DOHH2 (cell line): ENCODE measurements around the gene FNDC5.

Source experiments
- H3F3A ChIP-seq: fragments of 200-600 bp; sonication (generic), shearing (Covaris generic); 2 replicates; pipeline ENCODE4 v1.6.0; 2016; ENCODE audit warnings: antibody characterized with exemption, mild to moderate bottlenecking; ENCODE audit not compliant: control insufficient read depth, insufficient read depth
- H3K27ac ChIP-seq: fragments of 200-600 bp; sonication (generic); 2 replicates; pipeline ENCODE4 v1.5.1; 2014; ENCODE audit warnings: low read depth, mild to moderate bottlenecking, low read length, moderate library complexity
- H3K27me3 ChIP-seq: fragments of 200-600 bp; sonication (generic); 2 replicates; pipeline ENCODE4 v1.6.1; 2014; ENCODE audit warnings: mild to moderate bottlenecking, low read length, mixed read lengths; ENCODE audit not compliant: control insufficient read depth
- H3K36me3 ChIP-seq: fragments of 200-600 bp; sonication (generic); 2 replicates; pipeline ENCODE4 v1.6.1; 2014; ENCODE audit warnings: mild to moderate bottlenecking, low read length, moderate library complexity, mixed read lengths; ENCODE audit not compliant: control insufficient read depth
- H3K4me1 ChIP-seq: fragments of 200-600 bp; sonication (generic); 2 replicates; pipeline ENCODE4 v1.6.1; 2014; ENCODE audit warnings: mild to moderate bottlenecking, low read length, mixed read lengths; ENCODE audit not compliant: control insufficient read depth
- H3K4me2 ChIP-seq: fragments of 200-600 bp; sonication (generic); 2 replicates; pipeline ENCODE4 v1.6.0; 2014; ENCODE audit warnings: mild to moderate bottlenecking, low read length, moderate library complexity
- H3K4me3 ChIP-seq: fragments of 200-600 bp; sonication (generic); 2 replicates; pipeline ENCODE4 v1.5.1; 2014; ENCODE audit warnings: mild to moderate bottlenecking, low read length, mixed read lengths
- H3K79me2 ChIP-seq: fragments of 200-600 bp; sonication (generic); 2 replicates; pipeline ENCODE4 v1.6.1; 2014; ENCODE audit warnings: mild to moderate bottlenecking, low read length, mixed read lengths; ENCODE audit not compliant: control insufficient read depth
- H3K9me2 ChIP-seq: fragments of 200-600 bp; sonication (generic); replicated peaks from 2 replicates; pipeline ENCODE4 v1.6.1; 2014; ENCODE audit warnings: mild to moderate bottlenecking, low read length, mixed read lengths; ENCODE audit not compliant: control insufficient read depth
- H3K9me3 ChIP-seq: fragments of 200-600 bp; sonication (generic); 2 replicates; pipeline ENCODE4 v1.6.1; 2014; ENCODE audit warnings: antibody characterized with exemption, low read length, mixed read lengths; ENCODE audit not compliant: control insufficient read depth, insufficient read depth
- H4K20me1 ChIP-seq: fragments of 200-600 bp; sonication (generic); 2 replicates; pipeline ENCODE4 v1.6.0; 2014; ENCODE audit warnings: low read depth, mild to moderate bottlenecking, antibody characterized with exemption, low read length, moderate library complexity; ENCODE audit not compliant: control insufficient read depth, insufficient read depth
- CTCF ChIP-seq: fragments of 200-600 bp; sonication (generic); IDR thresholded peaks from one replicate; pipeline ENCODE4 v1.5.1; 2014; ENCODE audit warnings: antibody characterized with exemption, mild to moderate bottlenecking, low read depth, low read length; ENCODE audit not compliant: poor library complexity, severe bottlenecking
- EZH2phosphoT487 ChIP-seq: fragments of 200-600 bp; sonication (generic); IDR thresholded peaks from 2 replicates; pipeline ENCODE4 v1.6.1; 2017; ENCODE audit warnings: borderline replicate concordance, mild to moderate bottlenecking, antibody characterized with exemption, low read length, moderate library complexity, mixed read lengths

The FNDC5 gene

DNA sequence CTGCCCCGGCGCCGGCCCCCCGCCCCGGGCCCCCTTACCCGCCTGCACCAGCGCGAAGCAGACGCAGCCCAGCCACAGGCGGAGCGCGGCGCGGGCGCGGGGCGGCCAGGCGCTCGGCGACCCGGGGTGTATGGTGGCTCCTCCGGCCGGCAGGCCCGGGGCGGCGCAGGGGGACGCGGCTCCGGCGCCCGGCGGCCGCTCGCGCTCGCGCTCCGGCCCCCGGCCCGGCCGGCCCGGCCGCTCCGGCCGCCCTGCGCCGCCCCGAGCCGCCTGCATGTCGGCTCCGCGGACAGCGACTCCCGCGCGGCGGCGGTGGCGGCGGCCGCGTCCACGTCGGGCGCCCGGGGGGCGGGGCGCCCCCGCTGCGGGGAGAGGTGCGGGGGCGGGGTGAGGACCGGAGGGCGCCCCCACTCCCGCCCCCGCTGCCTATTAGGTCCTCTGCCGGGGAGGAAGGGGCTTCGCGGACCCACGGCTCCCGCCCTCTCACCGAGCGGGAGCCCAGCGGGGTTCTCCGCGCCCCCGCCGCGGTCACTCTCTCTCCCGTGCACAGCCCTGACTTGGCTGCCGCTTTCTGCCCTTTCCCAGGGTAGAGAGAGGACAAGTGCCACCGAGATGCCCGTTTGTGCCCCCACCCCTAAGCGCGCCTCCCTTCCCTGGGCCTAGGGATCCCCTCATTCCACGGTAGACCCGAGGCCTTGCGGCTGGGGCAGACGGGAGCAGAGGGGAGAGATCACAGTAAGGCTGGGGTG lies at the start of gene FNDC5:
FNDC5 (minus strand) TSS at position 298 of the 749 bp plus-strand sequence.
- peak within 1 kb of the TSS; percentile 30; the same call in 1 of the 2 replicates for H3K4me2 ChIP-seq
- H3K4me3 ChIP-seq, result no peak within 1 kb of the TSS

GRCh38 chr1:32919811-32920733 lies 49.4 kb upstream of the FNDC5 start:
- no peaks in the 10 kb centered on the region for H3F3A ChIP-seq
- no peak overlapping the region for H3K27ac ChIP-seq
- no peaks in the 10 kb centered on the region for H3K4me1 ChIP-seq
- no peaks in the 10 kb centered on the region for H4K20me1 ChIP-seq
- TF ChIP-seq EZH2phosphoT487 (no peak), CTCF (no peak)
- peaks cover 35% of the 10 kb centered on the region for H3K27me3 ChIP-seq
- no peaks in the 10 kb centered on the region for H3K79me2 ChIP-seq
- H3K4me2 ChIP-seq, result no peak overlapping the region
- H3K9me2 ChIP-seq, result no peaks in the 10 kb centered on the region
- H3K4me3 ChIP-seq, result no peak overlapping the region
- no peaks in the 10 kb centered on the region for H3K9me3 ChIP-seq
- no peaks in the 10 kb centered on the region for H3K36me3 ChIP-seq

More for the DNA sequence above, at the start of gene FNDC5:
- Histone ChIP-seq H3K36me3 (no peaks in the 10 kb centered on the region), H3K27me3 (peaks cover 26% of the 10 kb centered on the region), H3F3A (peaks cover 3% of the 10 kb centered on the region; the same call in 1 of the 2 replicates), H3K4me1 (peaks cover 22% of the 10 kb centered on the region), H3K79me2 (no peaks in the 10 kb centered on the region), H4K20me1 (peaks cover 6% of the 10 kb centered on the region; the same call in 1 of the 2 replicates), H3K9me3 (no peaks in the 10 kb centered on the region), H3K27ac (no peak within 1 kb of the TSS), H3K9me2 (no peaks in the 10 kb centered on the region)
- TF ChIP-seq EZH2phosphoT487 (peak; percentile 94; the same call in 1 of the 2 replicates), CTCF (no peak)

GRCh38 chr1:32918179-32918578 lies 47.5 kb upstream of the FNDC5 start:
- Histone ChIP-seq H3K9me2 (no peaks in the 10 kb centered on the region), H4K20me1 (no peaks in the 10 kb centered on the region), H3K27me3 (peaks cover 20% of the 10 kb centered on the region), H3K9me3 (no peaks in the 10 kb centered on the region), H3K4me2 (no peak overlapping the region), H3K4me3 (no peak overlapping the region), H3K79me2 (no peaks in the 10 kb centered on the region), H3F3A (no peaks in the 10 kb centered on the region), H3K4me1 (no peaks in the 10 kb centered on the region), H3K27ac (no peak overlapping the region), H3K36me3 (no peaks in the 10 kb centered on the region)
- TF ChIP-seq CTCF (no peak), EZH2phosphoT487 (no peak)
